Nephron progenitor cell (in vitro differentiated cells): ENCODE results near the gene EGFL7.

Experiments used
- DNase-seq: peaks from one replicate; pipeline ENCODE4 v3.0.0; 2021
- H3K27ac Mint-ChIP-seq: 2 replicates; pipeline ENCODE4 v1.8.0; 2021; ENCODE audit warnings: mild to moderate bottlenecking, moderate library complexity, mixed read lengths
- H3K27me3 Mint-ChIP-seq: 2 replicates; pipeline ENCODE4 v1.8.0; 2021; ENCODE audit warnings: mild to moderate bottlenecking, low read depth, mixed read lengths; ENCODE audit not compliant: poor library complexity
- H3K36me3 Mint-ChIP-seq: 2 replicates; pipeline ENCODE4 v1.8.0; 2021; ENCODE audit warnings: low read depth, mixed read lengths
- H3K4me1 Mint-ChIP-seq: 2 replicates; pipeline ENCODE4 v1.8.0; 2021; ENCODE audit warnings: mixed read lengths
- H3K4me3 Mint-ChIP-seq: 2 replicates; pipeline ENCODE4 v1.8.0; 2021; ENCODE audit warnings: mild to moderate bottlenecking, moderate library complexity, mixed read lengths
- H3K9me3 Mint-ChIP-seq: 2 replicates; pipeline ENCODE4 v1.8.0; 2021; ENCODE audit warnings: mild to moderate bottlenecking, moderate library complexity, mixed read lengths
- CTCF ChIP-seq: fragments of 200-600 bp; sonication (generic); IDR thresholded peaks from 2 replicates; pipeline ENCODE4 v1.5.0; 2021; ENCODE audit warnings: antibody characterized with exemption

EGFL7 gene

DNA sequence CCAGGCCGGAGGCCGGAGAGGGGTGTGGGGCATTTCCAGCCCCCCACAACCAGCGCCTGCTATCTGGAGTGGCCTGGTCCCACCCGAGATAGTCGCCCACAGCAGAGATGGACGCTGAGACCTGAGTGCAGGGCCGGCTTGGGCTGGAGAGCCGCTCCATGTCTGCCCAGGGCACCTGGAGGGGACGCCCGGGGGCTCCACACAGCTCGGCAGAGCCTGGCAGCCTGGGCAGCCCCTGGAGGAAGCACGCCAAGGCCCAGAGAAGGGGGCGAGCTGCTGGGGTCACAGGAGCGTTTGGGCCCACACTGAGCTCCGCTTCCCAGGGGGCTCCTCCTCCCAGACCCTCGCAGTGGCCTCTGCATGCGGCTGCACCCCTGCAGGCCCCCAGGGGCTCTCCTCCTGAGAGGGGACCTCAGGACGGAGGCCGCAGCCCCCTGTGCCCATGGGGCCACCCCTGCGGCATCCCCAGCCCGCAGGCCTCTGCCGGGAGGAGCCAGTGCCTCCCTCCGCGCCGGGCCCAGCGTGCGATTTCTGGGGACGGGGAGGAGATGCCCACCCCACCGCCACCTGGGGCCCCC lies 42.2 kb upstream of the EGFL7 start:
- Mint-ChIP-seq H3K27me3 (peaks cover 6% of the 10 kb centered on the region), H3K27ac (no peak overlapping the region), H3K36me3 (no peaks in the 10 kb centered on the region), H3K4me1 (peaks cover 51% of the 10 kb centered on the region), H3K4me3 (no peak overlapping the region), H3K9me3 (no peaks in the 10 kb centered on the region)
- DNase-seq: no peak
- TF ChIP-seq CTCF: no peak

- no peak for TF ChIP-seq CTCF
- Mint-ChIP-seq H3K4me1 (peaks cover 54% of the 10 kb centered on the region), H3K4me3 (no peak overlapping the region), H3K27me3 (peaks cover 6% of the 10 kb centered on the region), H3K27ac (no peak overlapping the region), H3K9me3 (no peaks in the 10 kb centered on the region), H3K36me3 (no peaks in the 10 kb centered on the region)
- peak; percentile 56 for DNase-seq
Observed at GRCh38 chr9:136621019-136621733, 41.5 kb upstream of the EGFL7 start.

DNA sequence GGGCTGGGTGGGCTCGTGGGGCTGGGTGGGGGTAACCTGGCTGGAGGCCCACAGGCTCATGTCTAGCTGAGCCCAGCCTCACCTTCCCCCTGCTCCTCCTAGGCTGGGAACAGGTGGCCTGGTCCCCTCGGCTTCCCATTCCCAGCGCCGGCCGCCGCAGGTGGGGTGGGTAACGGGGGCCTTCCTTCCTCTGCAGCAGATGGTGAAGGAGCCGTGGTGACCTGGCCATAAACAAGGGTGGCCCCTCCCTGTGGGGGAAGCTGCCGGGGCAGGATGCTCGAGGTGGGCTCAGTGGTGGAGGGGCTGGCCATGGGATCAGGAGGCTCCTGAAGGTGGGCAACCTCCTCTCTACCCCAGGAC lies 41.0 kb upstream of the EGFL7 start:
- DNase-seq: peak; percentile 15
- Mint-ChIP-seq H3K4me1 (peaks cover 51% of the 10 kb centered on the region), H3K4me3 (no peak overlapping the region), H3K27me3 (peaks cover 6% of the 10 kb centered on the region), H3K27ac (no peak overlapping the region), H3K9me3 (no peaks in the 10 kb centered on the region), H3K36me3 (no peaks in the 10 kb centered on the region)
- no peak for TF ChIP-seq CTCF

DNA sequence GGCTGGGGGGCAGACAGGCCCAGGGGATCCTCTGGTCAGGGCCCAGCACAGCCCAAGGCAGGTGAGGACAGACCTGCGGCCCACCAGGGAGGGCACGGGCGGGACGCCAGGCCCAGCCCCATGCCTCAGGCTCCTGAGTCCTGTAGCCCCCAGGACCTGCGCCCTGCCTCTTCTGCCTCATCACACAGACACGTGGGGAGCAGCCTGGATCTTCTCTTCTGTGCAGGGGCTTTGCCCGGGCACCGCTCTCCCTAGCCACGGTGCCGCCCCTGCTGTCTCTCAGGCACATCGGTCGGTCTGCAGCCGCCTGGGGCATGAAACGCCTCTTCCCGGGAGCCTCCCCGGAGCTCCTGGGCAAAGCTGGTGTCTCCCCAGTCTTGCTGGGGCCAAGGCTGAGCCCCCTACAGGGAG lies 40.2 kb upstream of the EGFL7 start:
- no peak for TF ChIP-seq CTCF
- Mint-ChIP-seq H3K4me1 (peaks cover 48% of the 10 kb centered on the region), H3K9me3 (no peaks in the 10 kb centered on the region), H3K27me3 (peaks cover 6% of the 10 kb centered on the region), H3K36me3 (no peaks in the 10 kb centered on the region), H3K27ac (no peak overlapping the region), H3K4me3 (no peak overlapping the region)
- no peak for DNase-seq

DNA sequence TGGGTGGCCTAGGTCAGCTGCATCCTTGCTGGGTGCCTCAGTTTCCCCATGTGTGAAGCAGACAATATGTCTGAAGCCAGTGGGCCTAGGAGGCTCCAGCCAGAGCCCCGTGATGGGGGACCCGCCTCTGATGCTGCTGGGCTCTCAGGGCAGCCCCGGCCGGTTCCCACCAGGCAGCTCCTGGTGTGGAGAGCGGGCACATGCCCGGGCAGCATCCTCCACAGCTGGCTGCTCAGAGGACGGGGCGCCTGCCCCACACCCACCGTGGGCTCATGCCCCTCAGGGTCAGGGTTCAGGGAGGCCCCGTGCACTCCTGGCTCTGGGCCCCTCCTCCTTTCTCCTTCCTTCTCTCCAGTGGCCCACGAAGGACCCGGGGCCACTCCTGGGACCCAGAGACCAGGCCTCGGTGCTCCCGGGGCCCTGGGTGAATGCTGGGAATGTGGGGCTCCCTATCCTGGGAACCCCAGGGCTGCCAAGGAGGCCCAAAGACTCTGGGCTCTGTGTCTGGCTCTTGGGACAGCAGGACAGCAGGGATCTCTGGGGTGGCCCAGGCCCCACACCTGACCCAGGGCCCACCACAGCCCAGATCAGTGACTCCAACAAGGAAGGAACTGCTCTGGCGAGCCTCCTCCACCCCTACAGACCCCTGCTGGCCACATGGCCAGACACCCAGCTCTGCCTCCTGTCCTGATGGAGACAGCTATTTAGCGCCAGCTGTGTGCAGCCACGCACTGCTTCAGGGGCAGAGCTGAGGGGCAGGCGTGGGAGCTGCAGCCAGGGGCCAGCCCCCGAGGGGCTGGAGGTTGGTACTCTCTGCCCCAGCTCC lies 39.5 kb upstream of the EGFL7 start:
- Mint-ChIP-seq H3K36me3 (no peaks in the 10 kb centered on the region), H3K27ac (no peak overlapping the region), H3K4me1 (peaks cover 47% of the 10 kb centered on the region), H3K9me3 (no peaks in the 10 kb centered on the region), H3K27me3 (peaks cover 6% of the 10 kb centered on the region), H3K4me3 (no peak overlapping the region)
- no peak for DNase-seq
- no peak for TF ChIP-seq CTCF
